HG03108 (cell line): ENCODE results near the gene QTRT2.

Experiments used
- ATAC-seq: cut with Tn5 transposase; IDR thresholded peaks from one replicate; pipeline ENCODE4 v1.9.1; 2021; ENCODE audit warnings: moderate library complexity; ENCODE audit not compliant: unreplicated experiment

The QTRT2 gene

DNA sequence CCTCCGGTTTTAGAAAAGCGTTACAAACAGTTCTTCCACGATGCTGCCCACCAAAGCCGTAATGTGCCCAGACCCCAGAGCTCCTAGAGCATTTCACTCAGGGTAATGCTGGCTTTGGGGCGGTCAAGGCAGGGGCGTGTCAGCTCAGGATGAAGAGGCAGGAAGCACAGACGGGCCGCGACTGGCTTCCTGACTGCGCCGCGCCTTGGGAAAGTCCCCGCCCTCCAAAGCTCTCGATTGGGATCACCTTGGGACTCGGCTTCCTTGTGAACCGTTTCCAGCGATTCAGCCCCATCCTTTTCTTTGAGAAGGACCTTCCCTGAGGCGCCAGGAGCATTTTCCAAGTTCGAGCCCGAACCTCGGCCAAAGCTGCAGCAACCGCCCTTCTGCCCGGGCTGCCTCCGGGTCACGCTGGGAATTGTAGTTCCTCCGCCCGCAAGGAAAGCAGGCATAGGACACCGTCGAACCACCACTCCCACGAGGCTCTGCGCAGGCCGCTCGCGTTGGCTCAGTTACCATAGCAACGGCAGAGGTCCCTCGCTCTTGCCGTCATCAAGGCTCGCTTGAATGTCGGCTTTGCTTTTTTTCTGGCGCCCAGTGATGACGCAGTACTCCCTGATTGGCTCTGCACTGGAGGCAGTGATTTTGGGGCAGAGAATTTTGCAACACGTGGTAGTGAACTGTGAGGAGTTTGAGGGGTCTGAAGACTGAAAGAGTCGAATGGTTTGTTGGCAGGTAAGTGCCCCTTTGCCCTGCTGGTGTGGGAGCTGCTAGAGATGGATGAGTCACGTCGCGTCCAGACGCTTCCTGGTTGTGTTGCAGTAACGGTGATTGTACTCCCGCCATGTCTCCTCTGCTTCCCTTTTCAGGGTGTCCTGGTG lies at the start of gene QTRT2, which contains the start of gene CCDC191:
Gene QTRT2 (plus strand): TSS at position 608 of the 881 bp plus-strand sequence. CDS start 8,521 bp downstream, outside the sequence.
Gene CCDC191 (minus strand): TSS at position 397 of the 881 bp plus-strand sequence. CDS start 60 bp downstream, at position 337.
- ATAC-seq, result peak; percentile 96

- no peak for ATAC-seq
Observed at GRCh38 chr3:114011059-114011797, 45.3 kb upstream of the QTRT2 start.

GRCh38 chr3:114014211-114014610 lies 42.3 kb upstream of the QTRT2 start:
- ATAC-seq, result no peak

- no peak for ATAC-seq
Observed at GRCh38 chr3:114019486-114019885, 37.1 kb upstream of the QTRT2 start.

GRCh38 chr3:114020907-114021306 lies 35.6 kb upstream of the QTRT2 start:
- no peak for ATAC-seq

DNA sequence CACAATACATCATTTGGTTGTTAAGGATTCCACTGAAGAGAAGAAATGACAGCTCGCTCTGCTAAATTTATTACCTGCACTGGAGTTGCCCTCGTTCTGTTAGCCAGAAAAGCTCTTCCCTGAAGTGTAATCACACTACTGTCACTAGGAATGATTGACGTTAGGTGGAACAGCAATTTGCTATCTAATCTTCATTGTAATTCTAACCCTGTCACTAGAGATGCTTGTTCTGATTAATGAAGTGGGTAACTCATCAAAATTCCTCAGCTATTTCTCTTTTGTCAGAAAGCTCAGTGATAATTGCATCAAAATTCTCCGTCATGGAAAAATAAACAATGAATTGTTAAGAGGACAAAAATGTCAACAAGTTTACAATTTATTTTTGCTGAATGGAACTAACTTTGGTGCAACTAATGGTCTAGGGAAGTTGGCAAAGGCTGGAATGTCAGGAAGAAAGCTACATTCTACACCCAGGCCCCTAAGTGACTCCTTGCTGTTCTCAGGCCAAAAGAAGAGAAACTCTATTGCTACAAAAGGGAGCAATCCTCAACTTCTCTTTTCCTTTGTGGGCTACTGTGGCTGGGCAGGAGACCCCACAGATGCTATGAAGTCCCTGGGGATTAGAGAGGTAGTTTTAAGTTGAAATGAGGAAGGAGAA lies 34.3 kb upstream of the QTRT2 start:
- ATAC-seq, result no peak

DNA sequence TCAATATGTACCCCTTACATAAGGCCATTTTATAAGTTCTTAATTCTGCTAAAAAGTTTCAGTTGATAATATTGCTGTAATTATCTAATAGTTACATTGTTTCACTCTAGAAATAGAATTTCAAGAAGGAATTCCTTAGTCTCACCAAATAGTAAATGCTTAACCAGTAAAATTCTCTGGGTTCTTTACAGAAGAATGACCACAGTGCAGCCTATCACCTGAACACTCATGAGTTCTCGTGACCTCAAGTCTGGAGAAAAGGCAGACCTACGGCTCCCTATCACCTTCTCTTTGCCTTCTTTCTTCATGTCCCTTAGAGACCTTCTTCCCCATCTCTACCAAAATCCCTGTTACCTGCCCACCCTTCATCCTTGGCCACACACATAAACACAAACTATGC lies 31.1 kb upstream of the QTRT2 start:
- no peak for ATAC-seq

- ATAC-seq, result no peak
Observed at GRCh38 chr3:114026331-114026730, 30.2 kb upstream of the QTRT2 start.

DNA sequence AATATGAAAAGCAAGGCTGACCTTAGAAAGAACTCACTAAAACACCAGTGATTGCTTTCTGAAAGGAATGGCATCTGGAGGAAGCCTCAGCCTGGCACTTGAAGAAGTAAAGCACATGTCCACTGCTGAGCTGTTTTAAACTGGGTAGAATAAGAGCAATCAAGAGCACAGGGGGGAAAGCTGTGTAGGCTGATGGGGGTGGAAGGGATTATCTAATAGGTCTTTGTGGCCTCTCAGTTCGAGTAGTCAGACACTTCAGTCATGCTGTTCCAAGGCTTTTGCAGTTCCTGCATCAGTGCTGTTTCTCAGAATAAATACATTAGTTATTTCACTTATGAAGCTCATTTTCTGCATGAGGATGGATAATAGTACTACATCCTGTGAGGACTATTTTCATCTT lies 22.8 kb upstream of the QTRT2 start:
- no peak for ATAC-seq

- no peak for ATAC-seq
Observed at GRCh38 chr3:114034211-114034610, 22.3 kb upstream of the QTRT2 start.

DNA sequence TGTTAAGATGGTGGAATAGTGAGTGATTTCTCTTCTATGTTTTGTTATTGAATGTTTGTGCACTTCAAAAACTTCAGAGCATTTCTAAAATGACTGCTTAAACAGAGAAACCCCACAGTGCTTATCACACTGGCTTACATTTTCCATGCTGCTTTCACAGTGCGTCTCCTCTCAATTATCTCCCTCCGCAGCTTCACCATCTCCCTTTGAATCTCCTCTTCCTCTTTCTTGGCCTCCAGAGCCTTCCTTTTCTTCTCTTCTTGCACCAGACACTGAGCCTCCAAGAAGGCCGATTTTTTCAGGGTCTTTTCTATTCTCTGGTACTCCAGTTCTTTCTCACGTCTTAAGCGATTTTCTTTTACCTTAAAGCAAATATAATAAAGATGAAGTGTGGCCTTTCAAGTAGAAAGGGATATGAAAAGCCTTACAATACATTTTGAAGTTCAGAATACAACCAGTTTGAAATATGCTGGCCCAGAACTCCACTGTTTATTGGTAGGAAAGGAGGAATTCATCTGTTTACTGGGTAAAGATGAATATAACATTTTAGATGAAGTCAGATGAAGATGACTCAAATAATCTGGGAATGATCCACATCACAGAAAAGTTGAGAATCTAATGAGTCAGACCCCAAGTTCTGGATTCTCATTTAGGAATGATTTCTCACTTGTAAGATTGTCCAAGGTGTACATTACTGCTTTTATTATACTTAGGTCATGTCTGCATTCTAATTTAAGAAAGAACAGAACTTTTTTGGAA lies 21.6 kb upstream of the QTRT2 start:
- no peak for ATAC-seq

DNA sequence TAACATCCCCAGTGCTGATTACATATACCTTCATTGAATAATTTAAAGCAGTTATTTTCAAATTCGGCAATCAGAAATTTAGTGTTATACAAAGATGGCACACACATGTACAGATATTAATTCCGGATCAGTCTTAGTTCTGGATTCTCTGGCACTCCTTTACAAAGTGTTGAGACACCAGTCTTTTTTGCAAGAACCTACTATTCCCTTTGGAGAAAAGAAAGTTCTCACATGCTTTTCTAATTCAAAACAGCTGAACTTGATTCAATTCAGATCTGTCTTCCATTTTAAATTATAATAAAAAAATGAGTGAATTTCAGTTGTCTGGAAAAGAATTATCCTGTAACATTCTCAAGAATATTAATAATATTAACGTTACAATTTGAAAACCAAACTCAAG lies 20.6 kb upstream of the QTRT2 start:
- ATAC-seq, result no peak

- no peak for ATAC-seq
Observed at GRCh38 chr3:114043205-114043604, 13.3 kb upstream of the QTRT2 start.

GRCh38 chr3:114052216-114052615 lies 4.3 kb upstream of the QTRT2 start:
- no peak for ATAC-seq

DNA sequence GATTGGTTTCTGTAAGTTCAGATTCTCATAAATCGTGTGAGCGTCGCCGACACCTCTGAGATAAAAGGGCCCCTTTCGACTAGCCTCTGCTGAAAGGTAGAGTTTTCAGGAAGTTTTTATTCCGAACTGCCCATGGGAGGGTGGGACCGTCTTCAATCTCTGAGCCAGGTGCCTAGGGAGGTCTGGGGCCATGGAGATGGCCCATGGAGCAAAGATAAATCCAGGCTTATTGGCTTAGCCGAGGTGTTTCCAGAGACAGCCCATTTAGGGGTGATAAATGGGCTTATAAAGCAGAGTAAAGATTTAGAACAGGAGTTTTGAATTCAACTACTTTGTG lies 442 bp downstream of the QTRT2 start:
- ATAC-seq, result peak; percentile 3

DNA sequence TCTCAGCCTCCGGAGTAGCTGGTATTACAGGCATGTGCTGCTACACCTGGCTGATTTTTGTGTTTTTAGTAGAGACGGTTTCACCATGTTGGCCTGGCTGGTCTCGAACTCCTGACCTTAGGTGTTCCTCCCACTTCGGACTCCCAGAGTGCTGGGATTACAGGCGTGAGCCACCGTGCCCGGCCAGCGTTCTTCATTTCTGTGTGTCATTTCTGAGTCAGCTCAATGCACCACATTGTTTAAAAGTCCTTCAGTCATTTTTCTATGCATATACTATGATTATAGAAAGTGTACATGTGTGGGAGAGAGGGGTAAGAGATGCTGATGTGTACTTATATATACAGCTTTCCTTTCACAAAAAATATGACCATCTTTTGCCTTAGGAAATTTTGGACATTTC lies 2.1 kb downstream of the QTRT2 start:
- no peak for ATAC-seq

- ATAC-seq, result no peak
Observed at GRCh38 chr3:114060906-114061655, 4.5 kb downstream of the QTRT2 start.

- ATAC-seq, result no peak
Observed at GRCh38 chr3:114067804-114068203, 11.3 kb downstream of the QTRT2 start.

DNA sequence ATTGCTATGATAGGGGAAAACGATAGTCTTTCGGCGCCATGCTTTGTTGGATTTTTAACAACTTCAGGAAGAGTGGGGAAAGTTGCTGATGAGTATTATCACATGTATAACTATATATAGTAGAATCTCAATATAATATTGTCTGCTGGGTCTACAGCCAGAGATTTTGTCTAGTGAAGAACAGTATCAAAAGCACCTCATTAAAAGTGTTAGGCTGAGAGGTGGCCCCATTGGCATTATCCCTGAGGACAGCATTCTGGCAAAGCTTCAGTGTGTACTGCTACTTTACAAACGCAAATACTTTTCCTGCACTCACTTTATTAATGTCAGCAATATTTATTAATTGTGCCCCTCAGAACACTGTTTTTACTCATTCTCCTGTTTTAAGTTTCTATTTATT lies 11.8 kb downstream of the QTRT2 start:
- ATAC-seq, result no peak

- no peak for ATAC-seq
Observed at GRCh38 chr3:114071786-114072185, 15.2 kb downstream of the QTRT2 start.
